ENCODE measurements around the gene CDH4.

CDH4 gene

GRCh38 chr20:61972636-61973508 lies 720.8 kb downstream of the CDH4 start:
- Histone ChIP-seq H3K4me1 (ENCODE audit: control insufficient read depth in 1 of 2, insufficient read depth in 2 of 2, low read length in 2 of 2) (no peaks in the 10 kb centered on the region), H3K9ac (ENCODE audit: low read depth in 1 of 2, low read length in 2 of 2) (no peak overlapping the region)

GRCh38 chr20:61973515-61974356 lies 721.7 kb downstream of the CDH4 start:
- Histone ChIP-seq H3K9ac (ENCODE audit: low read depth in 1 of 2, low read length in 2 of 2) (no peak overlapping the region), H3K27me3 (ENCODE audit: control insufficient read depth in 1 of 2, insufficient read depth in 2 of 2, low read length in 2 of 2) (no peaks in the 10 kb centered on the region), H3K4me1 (ENCODE audit: control insufficient read depth in 1 of 2, insufficient read depth in 2 of 2, low read length in 2 of 2) (no peaks in the 10 kb centered on the region), H3K9me3 (ENCODE audit: control insufficient read depth in 1 of 2, low read length in 2 of 2) (no peaks in the 10 kb centered on the region), H3K4me3 (ENCODE audit: low read depth in 1 of 2, low read length in 2 of 2) (no peak overlapping the region), H3K27ac (ENCODE audit: low read depth, low read length) (no peak overlapping the region), H3K36me3 (ENCODE audit: control insufficient read depth in 1 of 2, insufficient read depth in 2 of 2, low read length in 2 of 2) (peaks cover 36 to 42% of the 10 kb centered on the region in 2 donors)

More at GRCh38 chr20:61972636-61973508, 720.8 kb downstream of the CDH4 start:
- Histone ChIP-seq H3K4me3 (ENCODE audit: low read depth in 1 of 2, low read length in 2 of 2) (no peak overlapping the region), H3K9me3 (ENCODE audit: control insufficient read depth in 1 of 2, low read length in 2 of 2) (no peaks in the 10 kb centered on the region), H3K36me3 (ENCODE audit: control insufficient read depth in 1 of 2, insufficient read depth in 2 of 2, low read length in 2 of 2) (peaks cover 36 to 42% of the 10 kb centered on the region in 2 donors), H3K27ac (ENCODE audit: low read depth, low read length) (no peak overlapping the region), H3K27me3 (ENCODE audit: control insufficient read depth in 1 of 2, insufficient read depth in 2 of 2, low read length in 2 of 2) (no peaks in the 10 kb centered on the region)

DNA sequence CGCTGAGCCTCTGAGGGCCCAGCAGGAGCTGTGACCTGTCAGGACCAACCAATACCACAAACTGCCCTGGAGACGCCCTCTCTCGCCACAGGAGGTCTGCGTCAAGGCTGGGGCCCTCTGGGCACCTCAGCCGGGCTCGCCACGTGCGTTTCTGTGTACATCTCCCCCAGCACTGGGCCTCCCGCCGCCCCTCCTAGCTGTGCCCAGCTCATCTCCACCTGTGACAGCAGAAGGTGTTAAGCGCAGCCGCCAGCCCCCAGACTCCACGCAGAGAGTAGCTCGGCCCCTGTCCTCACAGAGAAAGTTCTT lies 722.2 kb downstream of the CDH4 start:
- H3K27ac ChIP-seq (ENCODE audit: low read depth, low read length), result no peak overlapping the region
- no peak overlapping the region for H3K4me3 ChIP-seq (ENCODE audit: low read depth in 1 of 2, low read length in 2 of 2)
- H3K9me3 ChIP-seq (ENCODE audit: control insufficient read depth in 1 of 2, low read length in 2 of 2), result no peaks in the 10 kb centered on the region
- H3K27me3 ChIP-seq (ENCODE audit: control insufficient read depth in 1 of 2, insufficient read depth in 2 of 2, low read length in 2 of 2), result no peaks in the 10 kb centered on the region
- no peak overlapping the region for H3K9ac ChIP-seq (ENCODE audit: low read depth in 1 of 2, low read length in 2 of 2)
- H3K36me3 ChIP-seq (ENCODE audit: control insufficient read depth in 1 of 2, insufficient read depth in 2 of 2, low read length in 2 of 2), result peaks cover 36 to 42% of the 10 kb centered on the region in 2 donors
- no peaks in the 10 kb centered on the region for H3K4me1 ChIP-seq (ENCODE audit: control insufficient read depth in 1 of 2, insufficient read depth in 2 of 2, low read length in 2 of 2)

- Histone ChIP-seq H3K9ac (ENCODE audit: low read depth in 1 of 2, low read length in 2 of 2) (no peak overlapping the region), H3K4me1 (ENCODE audit: control insufficient read depth in 1 of 2, insufficient read depth in 2 of 2, low read length in 2 of 2) (no peaks in the 10 kb centered on the region), H3K27me3 (ENCODE audit: control insufficient read depth in 1 of 2, insufficient read depth in 2 of 2, low read length in 2 of 2) (no peaks in the 10 kb centered on the region), H3K9me3 (ENCODE audit: control insufficient read depth in 1 of 2, low read length in 2 of 2) (no peaks in the 10 kb centered on the region), H3K36me3 (ENCODE audit: control insufficient read depth in 1 of 2, insufficient read depth in 2 of 2, low read length in 2 of 2) (peaks cover 39 to 51% of the 10 kb centered on the region in 2 donors), H3K4me3 (ENCODE audit: low read depth in 1 of 2, low read length in 2 of 2) (no peak overlapping the region), H3K27ac (ENCODE audit: low read depth, low read length) (no peak overlapping the region)
Measured at GRCh38 chr20:61975407-61976129, 723.5 kb downstream of the CDH4 start.

GRCh38 chr20:61976263-61976643 lies 724.2 kb downstream of the CDH4 start:
- Histone ChIP-seq H3K4me3 (ENCODE audit: low read depth in 1 of 2, low read length in 2 of 2) (no peak overlapping the region), H3K27ac (ENCODE audit: low read depth, low read length) (no peak overlapping the region), H3K4me1 (ENCODE audit: control insufficient read depth in 1 of 2, insufficient read depth in 2 of 2, low read length in 2 of 2) (no peaks in the 10 kb centered on the region), H3K27me3 (ENCODE audit: control insufficient read depth in 1 of 2, insufficient read depth in 2 of 2, low read length in 2 of 2) (no peaks in the 10 kb centered on the region), H3K9ac (ENCODE audit: low read depth in 1 of 2, low read length in 2 of 2) (no peak overlapping the region), H3K36me3 (ENCODE audit: control insufficient read depth in 1 of 2, insufficient read depth in 2 of 2, low read length in 2 of 2) (peaks cover 39 to 51% of the 10 kb centered on the region in 2 donors), H3K9me3 (ENCODE audit: control insufficient read depth in 1 of 2, low read length in 2 of 2) (no peaks in the 10 kb centered on the region)

GRCh38 chr20:61976644-61977418 lies 724.8 kb downstream of the CDH4 start:
- Histone ChIP-seq H3K9ac (ENCODE audit: low read depth in 1 of 2, low read length in 2 of 2) (no peak overlapping the region), H3K27ac (ENCODE audit: low read depth, low read length) (no peak overlapping the region), H3K4me3 (ENCODE audit: low read depth in 1 of 2, low read length in 2 of 2) (no peak overlapping the region), H3K36me3 (ENCODE audit: control insufficient read depth in 1 of 2, insufficient read depth in 2 of 2, low read length in 2 of 2) (peaks cover 36 to 51% of the 10 kb centered on the region in 2 donors), H3K4me1 (ENCODE audit: control insufficient read depth in 1 of 2, insufficient read depth in 2 of 2, low read length in 2 of 2) (no peaks in the 10 kb centered on the region), H3K27me3 (ENCODE audit: control insufficient read depth in 1 of 2, insufficient read depth in 2 of 2, low read length in 2 of 2) (no peaks in the 10 kb centered on the region), H3K9me3 (ENCODE audit: control insufficient read depth in 1 of 2, low read length in 2 of 2) (no peaks in the 10 kb centered on the region)

- H3K4me3 ChIP-seq (ENCODE audit: low read depth in 1 of 2, low read length in 2 of 2), result no peak overlapping the region
- peaks cover 31 to 46% of the 10 kb centered on the region in 2 donors for H3K36me3 ChIP-seq (ENCODE audit: control insufficient read depth in 1 of 2, insufficient read depth in 2 of 2, low read length in 2 of 2)
- no peak overlapping the region for H3K27ac ChIP-seq (ENCODE audit: low read depth, low read length)
- H3K9ac ChIP-seq (ENCODE audit: low read depth in 1 of 2, low read length in 2 of 2), result no peak overlapping the region
- no peaks in the 10 kb centered on the region for H3K27me3 ChIP-seq (ENCODE audit: control insufficient read depth in 1 of 2, insufficient read depth in 2 of 2, low read length in 2 of 2)
- no peaks in the 10 kb centered on the region for H3K9me3 ChIP-seq (ENCODE audit: control insufficient read depth in 1 of 2, low read length in 2 of 2)
- H3K4me1 ChIP-seq (ENCODE audit: control insufficient read depth in 1 of 2, insufficient read depth in 2 of 2, low read length in 2 of 2), result no peaks in the 10 kb centered on the region
Measured at GRCh38 chr20:61977419-61977786, 725.3 kb downstream of the CDH4 start.

- peaks cover 22 to 38% of the 10 kb centered on the region in 2 donors for H3K36me3 ChIP-seq (ENCODE audit: control insufficient read depth in 1 of 2, insufficient read depth in 2 of 2, low read length in 2 of 2)
- H3K9me3 ChIP-seq (ENCODE audit: control insufficient read depth in 1 of 2, low read length in 2 of 2), result no peaks in the 10 kb centered on the region
- no peaks in the 10 kb centered on the region for H3K4me1 ChIP-seq (ENCODE audit: control insufficient read depth in 1 of 2, insufficient read depth in 2 of 2, low read length in 2 of 2)
- H3K27me3 ChIP-seq (ENCODE audit: control insufficient read depth in 1 of 2, insufficient read depth in 2 of 2, low read length in 2 of 2), result no peaks in the 10 kb centered on the region
- H3K27ac ChIP-seq (ENCODE audit: low read depth, low read length), result no peak overlapping the region
- no peak overlapping the region for H3K9ac ChIP-seq (ENCODE audit: low read depth in 1 of 2, low read length in 2 of 2)
- no peak overlapping the region for H3K4me3 ChIP-seq (ENCODE audit: low read depth in 1 of 2, low read length in 2 of 2)
Measured at GRCh38 chr20:61978491-61978890, 726.4 kb downstream of the CDH4 start.

- H3K27me3 ChIP-seq (ENCODE audit: control insufficient read depth in 1 of 2, insufficient read depth in 2 of 2, low read length in 2 of 2), result no peaks in the 10 kb centered on the region
- H3K9ac ChIP-seq (ENCODE audit: low read depth in 1 of 2, low read length in 2 of 2), result no peak overlapping the region
- H3K4me3 ChIP-seq (ENCODE audit: low read depth in 1 of 2, low read length in 2 of 2), result no peak overlapping the region
- no peaks in the 10 kb centered on the region for H3K9me3 ChIP-seq (ENCODE audit: control insufficient read depth in 1 of 2, low read length in 2 of 2)
- no peaks in the 10 kb centered on the region for H3K4me1 ChIP-seq (ENCODE audit: control insufficient read depth in 1 of 2, insufficient read depth in 2 of 2, low read length in 2 of 2)
- H3K27ac ChIP-seq (ENCODE audit: low read depth, low read length), result no peak overlapping the region
- peaks cover 16 to 39% of the 10 kb centered on the region in 2 donors for H3K36me3 ChIP-seq (ENCODE audit: control insufficient read depth in 1 of 2, insufficient read depth in 2 of 2, low read length in 2 of 2)
Measured at GRCh38 chr20:61979090-61979489, 727.0 kb downstream of the CDH4 start.
